HepG2 (cell line): Measurements from ENCODE around the gene NKIRAS1. TPM values are rescaled to one million over a fixed set of nuclear protein-coding genes. Genes with fewer than 3 reads are reported as not detected.
A peak's percentile ranks its signal among the peaks of the same experiment; 100 is the strongest.
"Not testable (repeated sequence)": the region's sequence is repeated elsewhere in the genome, so short reads cannot be mapped to it uniquely, and the experiment has no call there.

ENCODE experiments used
- ATAC-seq: fragments of 200-7000 bp; cut with Tn5 transposase; 3 replicates; pipeline ENCODE4 v1.9.1; 2020; ENCODE audit warnings: mild to moderate bottlenecking, moderate library complexity
- BruUV-seq: library from RNA; stranded (reverse); fragments of 400-500 nt; replicated peaks from 2 replicates; lab custom pipeline; 2021; lab: Mats Ljungman, UMichigan
- CTCF ChIA-PET: fragments of 300-600 bp; formaldehyde crosslinking; extraction: SDS; loops from one replicate; lab custom pipeline; 2021; ENCODE audit warnings: low total read pairs, inconsistent platforms, low intra/inter-chr PET ratio; lab: Yijun Ruan, JAX
- POLR2A ChIA-PET: fragments of 350-600 bp; sonication (Branson Sonifier 250); formaldehyde crosslinking; loops from one replicate; lab custom pipeline; 2020; ENCODE audit warnings: antibody characterized with exemption, inconsistent platforms; lab: Yijun Ruan, JAX
- DNase-seq: peaks from one replicate; pipeline ENCODE4 v3.0.0-alpha.2; 2015; ENCODE audit warnings: low spot score
- FAIRE-seq: peaks from 3 replicates; lab custom pipeline; 2011; peaks lifted over from hg19 to GRCh38; lab: Jason Lieb, UNC
- H2AFZ ChIP-seq: one replicate; pipeline ENCODE4 v1.6.1; 2011; ENCODE audit warnings: low read length, inconsistent platforms
- H3K27ac ChIP-seq: fragments of 300-600 bp; 3 replicates; pipeline ENCODE4 v1.8.0; 2011; ENCODE audit warnings: mixed run types, mild to moderate bottlenecking, mixed read lengths, low read length, inconsistent platforms; ENCODE audit not compliant: insufficient read depth; ENCODE audit errors: extremely low read length
- H3K27me3 ChIP-seq, 2 experiments: fragments of 200-600 bp in 1 of 2; 2 replicates in 1 of 2; 3 replicates in 1 of 2; pipeline versions ENCODE4 v1.6.0 to v1.8.0; 2011; ENCODE audit warnings: low read length in 2 of 2, mild to moderate bottlenecking in 2 of 2, moderate library complexity in 2 of 2, inconsistent platforms in 1 of 2; ENCODE audit not compliant: insufficient read depth in 2 of 2, control insufficient read depth in 1 of 2
- H3K36me3 ChIP-seq, 2 experiments: fragments of 200-600 bp in 1 of 2; replicated peaks in 1 of 2; 2 replicates in 1 of 2; 3 replicates in 1 of 2; pipeline versions ENCODE4 v1.5.1 to v1.8.0; 2011; ENCODE audit warnings: low read length in 2 of 2, inconsistent platforms in 1 of 2; ENCODE audit not compliant: insufficient read depth in 2 of 2, control insufficient read depth in 1 of 2
- H3K4me1 ChIP-seq: 2 replicates; pipeline ENCODE4 v1.5.1; 2012; ENCODE audit warnings: low read length, inconsistent platforms; ENCODE audit not compliant: insufficient read depth
- H3K4me2 ChIP-seq: 2 replicates; pipeline ENCODE4 v1.6.0; 2011; ENCODE audit warnings: low read depth, low read length, inconsistent platforms
- H3K4me3 ChIP-seq, 3 experiments: fragments of 200-600 bp in 1 of 3; sonication (generic), shearing (Covaris generic) in 1 of 3; replicated peaks in 1 of 3; 2 replicates each; pipeline ENCODE4 v1.5.1; 2011 to 2016; ENCODE audit warnings: low read length in 3 of 3, inconsistent platforms in 2 of 3, low read depth in 2 of 3, mild to moderate bottlenecking in 2 of 3, control low read depth in 1 of 3, mixed read lengths in 1 of 3; ENCODE audit not compliant: insufficient read depth in 1 of 3
- H3K79me2 ChIP-seq: one replicate; pipeline ENCODE4 v1.6.1; 2011; ENCODE audit warnings: low read length, inconsistent platforms; ENCODE audit not compliant: insufficient read depth
- H3K9ac ChIP-seq: 2 replicates; pipeline ENCODE4 v1.6.0; 2011; ENCODE audit warnings: mild to moderate bottlenecking, low read depth, low read length, inconsistent platforms; ENCODE audit not compliant: insufficient read depth
- H3K9me3 ChIP-seq: 2 replicates; pipeline ENCODE4 v1.5.1; 2012; ENCODE audit warnings: mild to moderate bottlenecking, low read length
- H4K20me1 ChIP-seq: 2 replicates; pipeline ENCODE4 v1.6.0; 2011; ENCODE audit warnings: inconsistent platforms, mild to moderate bottlenecking, low read length, moderate library complexity; ENCODE audit not compliant: insufficient read depth
- ATRX ChIP-seq: sonication (generic); formaldehyde crosslinking; IDR thresholded peaks from 2 replicates; pipeline ENCODE4 v1.4.0; 2020; ENCODE audit warnings: missing genetic modification reagents, borderline replicate concordance
- HNRNPH1 ChIP-seq: fragments of 200-400 bp; formaldehyde crosslinking; optimal IDR thresholded peaks from 2 replicates; pipeline ENCODE3; 2017; ENCODE audit warnings: mild to moderate bottlenecking, low read depth, low read length
- IRX3 ChIP-seq: sonication (generic); formaldehyde crosslinking; IDR thresholded peaks from 2 replicates; pipeline ENCODE4 v1.8.1; 2023; ENCODE audit warnings: mild to moderate bottlenecking, low read depth, missing genetic modification reagents, borderline replicate concordance
- KLF11 ChIP-seq: IDR thresholded peaks from 2 replicates; pipeline ENCODE4 v1.6.1; 2016; ENCODE audit warnings: missing compliant biosample characterization
- MED13 ChIP-seq: sonication (generic); formaldehyde crosslinking; IDR thresholded peaks from 2 replicates; pipeline ENCODE4 v1.5.0; 2020; ENCODE audit warnings: missing genetic modification reagents
- NFE2 ChIP-seq: sonication (generic); formaldehyde crosslinking; IDR thresholded peaks from 2 replicates; pipeline ENCODE4 v1.4.0; 2020; ENCODE audit warnings: missing genetic modification reagents
- POLR2A ChIP-seq, 2 experiments: IDR thresholded peaks; 2 replicates each; pipeline ENCODE4 v1.6.1; 2011; ENCODE audit warnings: low read depth in 2 of 2, low read length in 2 of 2, mild to moderate bottlenecking in 1 of 2, moderate library complexity in 1 of 2; ENCODE audit not compliant: insufficient read depth in 1 of 2
- POLR2AphosphoS5 ChIP-seq: IDR thresholded peaks from 2 replicates; pipeline ENCODE4 v1.6.1; 2012; ENCODE audit warnings: low read depth, low read length
- TP53 ChIP-seq: sonication (generic); formaldehyde crosslinking; conservative IDR thresholded peaks from 2 replicates; pipeline ENCODE4 v1.4.0; 2020; ENCODE audit warnings: missing genetic modification reagents
- ZNF180 ChIP-seq: sonication (generic); formaldehyde crosslinking; IDR thresholded peaks from 2 replicates; pipeline ENCODE4 v1.4.0; 2020; ENCODE audit warnings: low read depth, missing genetic modification reagents, borderline replicate concordance
- ZNF414 ChIP-seq: sonication (generic); formaldehyde crosslinking; IDR thresholded peaks from 2 replicates; pipeline ENCODE4 v1.5.0; 2020; ENCODE audit warnings: missing genetic modification reagents
- ZNF7 ChIP-seq: IDR thresholded peaks from 2 replicates; pipeline ENCODE4 v1.6.1; 2016; ENCODE audit warnings: missing biosample characterization, missing genetic modification reagents
- WGBS: methylation state at CpG from one replicate; pipeline ENCODE4 v1.1.6; 2017; ENCODE audit warnings: low lambda C conversion rate; 5-methylcytosine and 5-hydroxymethylcytosine counted together
- in situ Hi-C: cut with HindIII; loops from 2 replicates; pipeline ENCODE4 v1.10.0; 2017; ENCODE audit warnings: low pct_unique_long_range_greater_than_20kb; ENCODE audit not compliant: extremely low pct_ligation_motif_present
- intact Hi-C: fragments of 100-400 bp; cut with micrococcal nuclease; formaldehyde crosslinking; loops from one replicate; pipeline ENCODE4 v1.10.0; 2022; ENCODE audit not compliant: unreplicated experiment
- polyA plus RNA-seq, 8 experiments: library from polyadenylated mRNA; depleted of rRNA in 3 of 8; stranded (reverse) in 7 of 8; unstranded in 1 of 8; fragments of >200 nt; fragmentation: Illumina TruSeq in 4 of 8; extraction: Trizol in 4 of 8; gene quantifications; 2 replicates each; pipeline versions ENCODE4 v1.2.1 to v1.2.3, GENCODE V29; 2011 to 2016; ENCODE audit warnings: low read depth in 4 of 8, missing spikeins in 1 of 8, mixed read lengths in 1 of 8; ENCODE audit not compliant: insufficient read depth in 1 of 8
- total RNA-seq, 5 experiments: library from RNA; depleted of rRNA; stranded (reverse); fragments of >200 nt; fragmentation: Illumina TruSeq; extraction: Trizol; gene quantifications; 2 replicates each; pipeline ENCODE4 v1.2.3, GENCODE V29; 2016; ENCODE audit warnings: low read depth in 1 of 5

The NKIRAS1 gene
- total and polyA plus RNA-seq, 2 of the 13 experiments (the other 11 are each of a cell fraction or from before 2014, with no cell fraction given): 4.3 to 8.0 TPM

- TF ChIP-seq IRX3 (no peak), TP53 (CRISPR knock-in tag) (no peak), ATRX (CRISPR knock-in tag) (no peak), MED13 (CRISPR knock-in tag) (no peak), HNRNPH1 (no peak), ZNF414 (no peak), KLF11 (CRISPR knock-in tag) (no peak), ZNF180 (CRISPR knock-in tag) (no peak), NFE2 (no peak), ZNF7 (CRISPR knock-in tag) (no peak)
- TF ChIP-seq, all 625 proteins: peak for 0
Measured at GRCh38 chr3:23919628-23920027, 2.8 kb upstream of the NKIRAS1 start (continued).

- BruUV-seq, H3K27me3 ChIP-seq, H2AFZ ChIP-seq, intact Hi-C loops, H3K9me3 ChIP-seq, FAIRE-seq, in situ Hi-C loops, ATAC-seq, CTCF ChIA-PET, DNase-seq, H3K36me3 ChIP-seq: not testable (repeated sequence)
- Histone ChIP-seq H3K4me3 (peak overlapping the region; percentile 95 to 99 (median 98)), H3K79me2 (peaks cover 52% of the 10 kb centered on the region), H3K9ac (peak overlapping the region; percentile 95), H4K20me1 (peaks cover 34% of the 10 kb centered on the region), H3K4me1 (peaks cover 54% of the 10 kb centered on the region), H3K27ac (peak overlapping the region; percentile 81), H3K4me2 (peak overlapping the region; percentile 90)
- POLR2A ChIA-PET: interaction anchor here (1.0 to 3.8 kb wide), 5 partner anchors 9 to 111 kb away, joined by 3 to 72 read pairs (median 14); no protein-coding TSS in a partner anchor
- WGBS: 58% methylated on average over 12 of the region's 12 CpGs
- TF ChIP-seq POLR2A (IDR thresholded peaks at IDR 0.05; ENCODE audit: insufficient read depth in 1 of 2, low read depth in 2 of 2, low read length in 2 of 2): 0 out of 4 replicates have a peak, but pooled peaks of 1 of the 2 experiments have one; percentile 15
- peak; percentile 6; the same call in 1 of the 2 replicates for TF ChIP-seq POLR2AphosphoS5
Measured at GRCh38 chr3:23918331-23918730, 1.5 kb upstream of the NKIRAS1 start.
